Astrocyte (in vitro differentiated cells and primary cell): Measurements from ENCODE around the gene UBE2F. TPM values are rescaled to one million over a fixed set of nuclear protein-coding genes. Genes with fewer than 3 reads are reported as not detected.

ENCODE experiments used
- DNase-seq: peaks from one replicate; pipeline ENCODE4 v3.0.0-alpha.2; 2010; ENCODE audit warnings: low read depth
- FAIRE-seq: peaks from 2 replicates; lab custom pipeline; 2011; peaks lifted over from hg19 to GRCh38; lab: Jason Lieb, UNC
- H2AFZ ChIP-seq: 2 replicates; pipeline ENCODE4 v1.6.0; 2012; ENCODE audit warnings: low read depth, low read length, inconsistent platforms
- H3K27ac ChIP-seq: 2 replicates; pipeline ENCODE4 v1.5.1; 2011; ENCODE audit warnings: low read depth, low read length, inconsistent platforms
- H3K27me3 ChIP-seq: 2 replicates; pipeline ENCODE4 v1.6.0; 2011; ENCODE audit warnings: low read length, inconsistent platforms; ENCODE audit not compliant: insufficient read depth
- H3K36me3 ChIP-seq: 2 replicates; pipeline ENCODE4 v1.5.1; 2011; ENCODE audit warnings: low read length, inconsistent platforms; ENCODE audit not compliant: insufficient read depth
- H3K4me1 ChIP-seq: 2 replicates; pipeline ENCODE4 v1.5.1; 2011; ENCODE audit warnings: low read length, inconsistent platforms; ENCODE audit not compliant: insufficient read depth
- H3K4me2 ChIP-seq: 2 replicates; pipeline ENCODE4 v1.6.0; 2012; ENCODE audit warnings: low read length, inconsistent platforms
- H3K4me3 ChIP-seq: 2 replicates; pipeline ENCODE4 v1.5.1; 2011; ENCODE audit warnings: low read depth, mild to moderate bottlenecking, low read length, inconsistent platforms; ENCODE audit not compliant: insufficient read depth
- H3K79me2 ChIP-seq: 2 replicates; pipeline ENCODE4 v1.6.0; 2012; ENCODE audit warnings: mild to moderate bottlenecking, low read length, inconsistent platforms; ENCODE audit not compliant: insufficient read depth
- H3K9ac ChIP-seq: 2 replicates; pipeline ENCODE4 v1.6.0; 2012; ENCODE audit warnings: mild to moderate bottlenecking, low read length, inconsistent platforms
- H3K9me3 ChIP-seq: 2 replicates; pipeline ENCODE4 v1.5.1; 2012; ENCODE audit warnings: low read depth, mild to moderate bottlenecking, low read length, inconsistent platforms; ENCODE audit not compliant: insufficient read depth
- H4K20me1 ChIP-seq: 2 replicates; pipeline ENCODE4 v1.6.0; 2012; ENCODE audit warnings: low read length, inconsistent platforms; ENCODE audit not compliant: insufficient read depth
- H3K27ac Mint-ChIP-seq: one replicate; pipeline ENCODE4 v1.8.0; 2021; ENCODE audit warnings: mild to moderate bottlenecking, mixed read lengths; ENCODE audit not compliant: unreplicated experiment
- H3K27me3 Mint-ChIP-seq: one replicate; pipeline ENCODE4 v1.8.0; 2021; ENCODE audit warnings: low read depth, mixed read lengths; ENCODE audit not compliant: unreplicated experiment
- H3K36me3 Mint-ChIP-seq: one replicate; pipeline ENCODE4 v1.8.0; 2021; ENCODE audit warnings: low read depth, mixed read lengths; ENCODE audit not compliant: unreplicated experiment
- H3K4me1 Mint-ChIP-seq: one replicate; pipeline ENCODE4 v1.8.0; 2021; ENCODE audit warnings: low read depth, mixed read lengths; ENCODE audit not compliant: unreplicated experiment
- H3K4me3 Mint-ChIP-seq: one replicate; pipeline ENCODE4 v1.8.0; 2021; ENCODE audit warnings: mild to moderate bottlenecking, moderate library complexity, mixed read lengths; ENCODE audit not compliant: unreplicated experiment
- H3K9me3 Mint-ChIP-seq: one replicate; pipeline ENCODE4 v1.8.0; 2021; ENCODE audit warnings: mild to moderate bottlenecking, mixed read lengths; ENCODE audit not compliant: unreplicated experiment
- EZH2 ChIP-seq: IDR thresholded peaks from 2 replicates; pipeline ENCODE4 v1.6.1; 2012; ENCODE audit warnings: mild to moderate bottlenecking, low read length, inconsistent platforms; ENCODE audit not compliant: insufficient read depth
- total RNA-seq: library from RNA; stranded (reverse); gene quantifications from 2 replicates; pipeline ENCODE4 v1.2.1, GENCODE V29; 2021
- TF ChIP-seq, protein P1 (sequence below): IDR thresholded peaks from 2 replicates; pipeline ENCODE4 v1.5.1; 2011; ENCODE audit warnings: low read depth, mild to moderate bottlenecking, inconsistent platforms, low read length, moderate library complexity; ENCODE audit not compliant: insufficient read depth

The UBE2F gene
- total RNA-seq, 1 donor from 2014 or later, result 67.1 TPM

DNA sequence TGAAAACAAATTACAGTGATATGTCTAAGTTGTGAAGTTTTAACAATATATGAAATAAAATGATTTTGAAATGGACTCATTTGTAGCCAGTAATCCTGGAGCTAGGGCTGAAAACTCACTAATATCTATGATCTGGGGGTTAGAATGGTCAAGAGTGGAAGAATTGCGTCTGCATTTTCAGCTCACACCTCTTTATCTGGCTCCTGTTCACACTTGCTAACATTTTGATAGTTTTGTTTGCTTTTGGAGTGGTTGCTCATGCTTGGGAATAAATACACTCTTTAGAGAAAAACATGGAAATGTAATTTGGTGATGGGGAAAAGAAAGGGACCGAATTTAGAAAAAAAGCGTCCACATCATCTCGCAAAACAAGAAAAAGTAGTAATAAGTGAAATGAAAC lies 30.7 kb downstream of the UBE2F start:
- no peak overlapping the region for H3K4me3 Mint-ChIP-seq
- Histone ChIP-seq H3K4me2 (no peak overlapping the region), H4K20me1 (peaks cover 10% of the 10 kb centered on the region), H3K27ac (no peak overlapping the region), H3K36me3 (peaks cover 3% of the 10 kb centered on the region), H3K79me2 (peaks cover 5% of the 10 kb centered on the region), H3K27me3 (no peaks in the 10 kb centered on the region), H3K4me1 (no peaks in the 10 kb centered on the region), H3K4me3 (no peak overlapping the region), H3K9ac (no peak overlapping the region), H3K9me3 (no peaks in the 10 kb centered on the region), H2AFZ (no peak overlapping the region)
- H3K4me1 Mint-ChIP-seq, result peaks cover 9% of the 10 kb centered on the region
- DNase-seq (no peak), FAIRE-seq (no peak)
- H3K36me3 Mint-ChIP-seq, result peaks cover 16% of the 10 kb centered on the region
- TF ChIP-seq EZH2, result no peak
- TF ChIP-seq, protein P1, sequence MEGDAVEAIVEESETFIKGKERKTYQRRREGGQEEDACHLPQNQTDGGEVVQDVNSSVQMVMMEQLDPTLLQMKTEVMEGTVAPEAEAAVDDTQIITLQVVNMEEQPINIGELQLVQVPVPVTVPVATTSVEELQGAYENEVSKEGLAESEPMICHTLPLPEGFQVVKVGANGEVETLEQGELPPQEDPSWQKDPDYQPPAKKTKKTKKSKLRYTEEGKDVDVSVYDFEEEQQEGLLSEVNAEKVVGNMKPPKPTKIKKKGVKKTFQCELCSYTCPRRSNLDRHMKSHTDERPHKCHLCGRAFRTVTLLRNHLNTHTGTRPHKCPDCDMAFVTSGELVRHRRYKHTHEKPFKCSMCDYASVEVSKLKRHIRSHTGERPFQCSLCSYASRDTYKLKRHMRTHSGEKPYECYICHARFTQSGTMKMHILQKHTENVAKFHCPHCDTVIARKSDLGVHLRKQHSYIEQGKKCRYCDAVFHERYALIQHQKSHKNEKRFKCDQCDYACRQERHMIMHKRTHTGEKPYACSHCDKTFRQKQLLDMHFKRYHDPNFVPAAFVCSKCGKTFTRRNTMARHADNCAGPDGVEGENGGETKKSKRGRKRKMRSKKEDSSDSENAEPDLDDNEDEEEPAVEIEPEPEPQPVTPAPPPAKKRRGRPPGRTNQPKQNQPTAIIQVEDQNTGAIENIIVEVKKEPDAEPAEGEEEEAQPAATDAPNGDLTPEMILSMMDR, result no peak
- no peak overlapping the region for H3K27ac Mint-ChIP-seq
- H3K27me3 Mint-ChIP-seq, result no peaks in the 10 kb centered on the region
- peaks cover 4% of the 10 kb centered on the region for H3K9me3 Mint-ChIP-seq

DNA sequence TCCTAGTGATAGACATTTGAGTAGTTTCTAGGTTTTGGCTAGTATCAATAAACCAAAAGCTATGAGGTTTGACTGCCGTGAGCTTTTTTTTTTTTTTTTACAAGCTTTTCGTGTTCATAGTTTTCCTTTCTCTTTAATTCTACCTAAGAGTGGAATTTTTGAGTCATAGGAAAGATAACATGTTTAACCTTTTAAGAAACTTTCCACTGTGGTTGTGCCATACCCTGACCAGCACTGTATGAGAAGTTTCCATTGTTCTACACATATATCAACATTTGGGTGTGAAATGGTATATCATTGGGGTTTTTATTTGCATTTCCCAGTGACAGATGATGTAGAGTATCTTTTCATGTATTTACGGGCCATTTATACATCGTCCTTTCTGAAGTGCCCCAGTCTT lies 31.7 kb downstream of the UBE2F start:
- no peak overlapping the region for H3K9ac ChIP-seq
- Mint-ChIP-seq H3K36me3 (peaks cover 18% of the 10 kb centered on the region), H3K9me3 (peaks cover 4% of the 10 kb centered on the region), H3K4me1 (peaks cover 9% of the 10 kb centered on the region), H3K27me3 (no peaks in the 10 kb centered on the region), H3K27ac (peak overlapping the region; percentile 27), H3K4me3 (no peak overlapping the region)
- no peak for TF ChIP-seq EZH2
- TF ChIP-seq, protein P1, result no peak
- no peak for FAIRE-seq
- no peak overlapping the region for H3K27ac ChIP-seq
- H2AFZ ChIP-seq, result no peak overlapping the region
- no peaks in the 10 kb centered on the region for H3K27me3 ChIP-seq
- DNase-seq, result peak; percentile 70
- H3K4me3 ChIP-seq, result no peak overlapping the region
- H3K9me3 ChIP-seq, result no peaks in the 10 kb centered on the region
- H4K20me1 ChIP-seq, result peaks cover 14% of the 10 kb centered on the region
- no peaks in the 10 kb centered on the region for H3K4me1 ChIP-seq
- H3K79me2 ChIP-seq, result peaks cover 5% of the 10 kb centered on the region
- H3K4me2 ChIP-seq, result peak overlapping the region; percentile 18
- H3K36me3 ChIP-seq, result peaks cover 2% of the 10 kb centered on the region

DNA sequence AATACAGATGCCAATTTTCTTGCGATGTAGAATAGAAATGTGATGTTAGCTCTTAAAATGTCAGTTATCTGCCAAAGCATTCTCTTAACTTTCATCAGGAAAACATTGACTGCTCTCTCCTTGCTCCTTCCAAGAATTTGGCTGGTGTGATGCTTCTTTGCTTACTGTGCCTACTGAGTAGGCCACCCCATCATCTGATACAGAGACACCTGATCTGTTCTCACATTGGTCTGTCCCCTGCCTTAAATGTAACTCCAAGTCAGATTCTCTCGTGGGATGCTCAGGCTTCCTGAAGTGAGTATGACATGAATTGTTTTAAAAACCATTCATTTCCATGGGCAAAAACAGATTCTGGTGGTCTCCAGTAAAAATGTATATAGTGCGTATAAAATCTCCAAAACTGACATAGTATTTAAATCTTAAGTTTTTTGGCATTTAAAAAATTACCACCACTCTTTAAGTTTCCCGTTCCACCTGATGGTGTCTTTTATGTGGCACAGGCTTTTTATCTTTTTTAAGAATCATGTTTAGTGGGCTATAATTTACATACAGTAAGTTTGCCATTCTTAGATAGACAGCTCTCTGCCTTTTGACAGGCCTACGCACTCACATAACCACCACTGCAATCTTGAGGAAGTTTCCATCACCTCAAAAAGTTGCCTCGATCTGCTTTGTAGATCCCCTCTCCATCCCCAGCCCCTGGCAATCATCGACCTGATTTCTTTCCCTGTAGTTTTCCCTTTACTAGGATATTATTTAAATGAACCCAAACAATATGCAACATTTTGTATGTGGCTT lies 36.6 kb downstream of the UBE2F start:
- peaks cover 4% of the 10 kb centered on the region for H3K9me3 Mint-ChIP-seq
- Histone ChIP-seq H4K20me1 (peaks cover 33% of the 10 kb centered on the region), H3K4me1 (no peaks in the 10 kb centered on the region), H3K9me3 (no peaks in the 10 kb centered on the region), H3K9ac (no peak overlapping the region), H3K27ac (no peak overlapping the region), H2AFZ (no peak overlapping the region), H3K4me2 (no peak overlapping the region), H3K79me2 (peaks cover 12% of the 10 kb centered on the region), H3K4me3 (no peak overlapping the region), H3K36me3 (peaks cover 2% of the 10 kb centered on the region), H3K27me3 (no peaks in the 10 kb centered on the region)
- H3K4me3 Mint-ChIP-seq, result no peak overlapping the region
- peaks cover 25% of the 10 kb centered on the region for H3K36me3 Mint-ChIP-seq
- FAIRE-seq (no peak), DNase-seq (no peak)
- no peak for TF ChIP-seq EZH2
- TF ChIP-seq, protein P1, result no peak
- H3K27me3 Mint-ChIP-seq, result no peaks in the 10 kb centered on the region
- H3K27ac Mint-ChIP-seq, result no peak overlapping the region
- peaks cover 4% of the 10 kb centered on the region for H3K4me1 Mint-ChIP-seq
